Measurements from ENCODE around the gene CAPN5. TPM values are rescaled to one million over a fixed set of nuclear protein-coding genes. Genes with fewer than 3 reads are reported as not detected.
A peak's percentile ranks its signal among the peaks of the same experiment; 100 is the strongest.
"Not testable (repeated sequence)": the region's sequence is repeated elsewhere in the genome, so short reads cannot be mapped to it uniquely, and the experiment has no call there.

CAPN5 gene
- total and polyA plus RNA-seq, 7 donors, result 0.59 to 1.8 (median 0.88) TPM

DNA sequence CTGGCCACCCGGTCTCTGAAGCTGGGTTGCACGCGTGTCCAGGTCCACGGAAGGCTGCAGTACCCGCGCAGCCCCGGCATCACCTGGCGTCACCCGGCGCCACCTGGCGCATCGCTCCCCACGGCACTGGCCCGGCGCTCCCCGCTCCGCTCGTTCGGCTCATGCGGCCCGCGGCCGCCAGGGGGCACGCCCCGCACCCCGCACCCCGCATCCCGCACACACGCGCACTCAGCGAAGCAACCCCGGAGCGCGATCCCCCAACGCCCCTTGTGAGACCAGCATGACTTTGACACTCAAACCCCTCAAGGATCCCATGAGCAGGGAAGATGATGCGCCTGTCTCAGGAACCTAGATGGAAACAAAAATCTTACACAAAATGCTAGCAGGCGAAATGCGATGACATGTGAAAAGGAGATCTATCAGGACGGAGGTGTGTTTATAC lies 20.7 kb upstream of the CAPN5 start:
- TF ChIP-seq CTCF (IDR thresholded peaks at IDR 0.05), result peak; percentile 34
- Histone ChIP-seq H3K27me3 (ENCODE audit: insufficient read depth in 3 of 3, low read length in 2 of 3) (peaks cover 0 to 41% (median 3%) of the 10 kb centered on the region in 3 donors), H3K4me1 (no peaks in the 10 kb centered on the region), H3K36me3 (ENCODE audit: insufficient read depth in 1 of 2, low read depth in 1 of 2) (no peaks in the 10 kb centered on the region), H3K9me3 (no peaks in the 10 kb centered on the region), H3K4me3 (no peak overlapping the region), H3K27ac (no peak overlapping the region)
- intact Hi-C loops (cut with DNase I), result loop anchor here (5.0 to 10.0 kb wide), 2 partner anchors 139 to 141 kb away; no protein-coding TSS in a partner anchor
- 9 to 11% (median 9%) methylated on average over 39 of the region's 39 CpGs for WGBS, 3 donors
- ATAC-seq (peak in 1 of 4 donors; percentile 15), DNase-seq (no peak)

DNA sequence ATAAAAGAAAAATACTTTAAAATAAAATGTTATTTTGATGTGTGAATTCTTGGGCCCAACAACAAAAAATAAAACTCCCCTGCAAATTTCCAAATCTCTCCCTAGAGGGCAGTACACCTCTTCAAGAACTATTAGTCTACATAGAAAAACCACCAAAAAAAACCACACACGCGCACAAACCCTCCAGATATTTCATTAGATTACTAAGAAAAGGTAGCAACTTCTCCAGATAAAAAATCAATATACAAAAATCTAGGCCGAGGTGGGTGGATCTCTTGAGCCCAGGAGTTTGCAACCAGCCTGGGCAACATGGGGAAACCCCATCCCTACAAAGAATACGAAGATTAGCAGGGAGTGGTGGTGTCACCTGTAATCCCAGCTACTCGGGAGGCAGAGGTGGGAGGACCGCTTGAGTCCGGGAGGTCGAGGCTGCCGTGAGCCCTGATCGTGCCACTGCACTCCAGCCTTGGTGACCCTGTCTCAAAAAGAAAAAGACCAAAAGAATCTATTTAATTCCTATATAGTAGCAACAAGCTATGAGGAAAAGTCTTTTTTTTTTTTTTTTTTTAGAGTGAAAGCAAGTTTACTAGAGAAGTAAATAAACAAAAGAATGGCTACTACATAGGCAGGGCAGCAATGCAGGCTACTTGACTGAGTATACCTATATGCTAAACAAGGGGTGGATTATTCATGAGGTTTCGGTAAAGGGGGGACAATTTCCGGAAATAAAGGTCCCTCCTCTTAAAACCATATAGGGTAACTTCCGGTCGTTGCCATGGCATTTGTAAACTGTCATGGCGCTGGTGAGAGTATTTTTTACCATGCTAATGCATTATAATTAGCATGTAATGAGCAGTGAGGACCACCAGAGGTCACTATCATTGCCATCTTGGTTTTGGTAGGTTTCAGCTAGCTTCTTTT lies 19.5 kb upstream of the CAPN5 start:
- peak overlapping the region; percentile 56 for H3K4me3 ChIP-seq
- TF ChIP-seq CTCF (IDR thresholded peaks at IDR 0.05), result peak; percentile 72
- intact Hi-C loops (cut with DNase I), result loop anchor here (5.0 to 10.0 kb wide), 2 partner anchors 138 to 140 kb away; no protein-coding TSS in a partner anchor
- no peak overlapping the region for H3K27ac ChIP-seq
- WGBS, 3 donors, result 10 to 13% (median 10%) methylated on average over 15 of the region's 15 CpGs
- no peaks in the 10 kb centered on the region for H3K9me3 ChIP-seq
- no peaks in the 10 kb centered on the region for H3K36me3 ChIP-seq (ENCODE audit: insufficient read depth in 1 of 2, low read depth in 1 of 2)
- DNase-seq, result peak in 1 of 2 donors; percentile 45
- peaks cover 0 to 31% (median 3%) of the 10 kb centered on the region in 3 donors for H3K27me3 ChIP-seq (ENCODE audit: insufficient read depth in 3 of 3, low read length in 2 of 3)
- no peaks in the 10 kb centered on the region for H3K4me1 ChIP-seq
- peak; percentile 87 to 97 (median 94) for ATAC-seq

DNA sequence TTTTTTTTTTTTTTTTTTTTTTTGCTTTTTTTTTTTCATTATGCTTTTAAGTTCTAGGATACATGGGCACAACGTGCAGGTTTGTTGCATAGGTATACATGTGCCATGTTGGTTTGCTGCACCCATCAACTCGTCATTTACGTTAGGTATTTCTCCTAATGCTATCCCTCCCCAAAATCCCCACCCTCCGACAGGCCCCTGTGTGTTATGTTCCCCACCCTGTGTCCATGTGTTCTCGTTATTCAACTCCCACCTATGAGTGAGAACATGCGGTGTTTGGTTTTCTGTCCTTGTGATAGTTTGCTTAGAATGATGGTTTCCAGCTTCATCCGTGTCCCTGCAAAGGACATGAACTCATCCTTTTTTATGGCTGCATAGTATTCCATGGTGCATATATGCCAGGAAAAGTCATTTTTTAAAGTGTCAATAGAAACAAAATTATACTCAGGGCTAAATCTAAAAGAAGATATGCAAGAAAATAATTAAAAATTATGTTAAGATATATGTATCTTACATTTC lies 18.8 kb upstream of the CAPN5 start:
- 69 to 75% (median 74%) methylated on average over 7 of the region's 7 CpGs for WGBS, 3 donors
- not testable (repeated sequence) for H3K9me3 ChIP-seq; DNase-seq; H3K36me3 ChIP-seq (ENCODE audit: insufficient read depth in 1 of 2, low read depth in 1 of 2); H3K4me3 ChIP-seq; H3K27ac ChIP-seq; H3K4me1 ChIP-seq
- peaks cover 0 to 26% (median 3%) of the 10 kb centered on the region in 3 donors for H3K27me3 ChIP-seq (ENCODE audit: insufficient read depth in 3 of 3, low read length in 2 of 3)
- intact Hi-C loops (cut with DNase I), result loop anchor here (2.0 to 10.0 kb wide), 3 partner anchors 43 to 139 kb away; no protein-coding TSS in a partner anchor
- ATAC-seq, result peak in 2 of 4 donors; percentile 6

DNA sequence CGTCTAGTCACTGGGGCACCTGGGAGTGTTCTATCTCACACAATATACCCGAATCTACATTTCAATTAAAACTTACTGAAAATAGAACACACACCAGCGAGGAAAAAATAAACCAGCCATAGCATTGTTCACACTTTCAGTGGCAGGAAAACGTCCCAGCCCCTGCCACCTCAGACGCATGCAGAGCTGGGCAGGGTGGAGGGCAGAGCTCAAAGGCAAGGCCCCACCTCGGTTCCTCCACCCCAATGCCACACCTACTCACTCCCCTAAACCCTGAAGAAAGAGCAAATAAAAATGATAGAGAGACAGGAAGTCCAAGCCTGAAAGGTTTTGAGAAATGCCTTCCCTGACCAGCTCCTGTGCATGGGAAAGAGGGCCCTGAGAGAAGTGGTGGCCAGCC lies 17.7 kb upstream of the CAPN5 start:
- Histone ChIP-seq H3K4me1 (no peaks in the 10 kb centered on the region), H3K36me3 (ENCODE audit: insufficient read depth in 1 of 2, low read depth in 1 of 2) (no peaks in the 10 kb centered on the region), H3K4me3 (no peak overlapping the region), H3K27me3 (ENCODE audit: insufficient read depth in 3 of 3, low read length in 2 of 3) (peaks cover 0 to 20% (median 3%) of the 10 kb centered on the region in 3 donors), H3K9me3 (no peaks in the 10 kb centered on the region), H3K27ac (no peak overlapping the region)
- 80 to 83% (median 81%) methylated on average over 6 of the region's 6 CpGs for WGBS, 3 donors
- TF ChIP-seq CTCF (IDR thresholded peaks at IDR 0.05), result no peak
- ATAC-seq (no peak), DNase-seq (no peak)
- intact Hi-C loops (cut with DNase I), result loop anchor here (2.0 to 10.0 kb wide), 3 partner anchors 42 to 138 kb away; no protein-coding TSS in a partner anchor

- Histone ChIP-seq H3K4me1 (no peaks in the 10 kb centered on the region), H3K27me3 (ENCODE audit: insufficient read depth in 3 of 3, low read length in 2 of 3) (no peaks in the 10 kb centered on the region), H3K27ac (no peak overlapping the region), H3K4me3 (no peak overlapping the region), H3K9me3 (peaks cover 4% of the 10 kb centered on the region), H3K36me3 (ENCODE audit: insufficient read depth in 1 of 2, low read depth in 1 of 2) (no peaks in the 10 kb centered on the region)
- TF ChIP-seq CTCF (IDR thresholded peaks at IDR 0.05), result no peak
- ATAC-seq (no peak), DNase-seq (no peak)
- WGBS, 3 donors, result 78 to 89% (median 84%) methylated on average over 3 of the region's 3 CpGs
- intact Hi-C loops (cut with DNase I), result no loop called here
Observed at GRCh38 chr11:77051511-77051910, 15.3 kb upstream of the CAPN5 start.
